ENCODE measurements around the gene RHEBL1.

- TF ChIP-seq CTCF (conservative IDR thresholded peaks at IDR 0.05) (no peak), EZH2 (IDR thresholded peaks at IDR 0.05; ENCODE audit: low read depth) (no peak)
These were observed 17.9 kb downstream of the RHEBL1 start for GRCh38 chr12:49051777-49052438.
